Activated CD4-positive, CD25-positive, alpha-beta regulatory T cell treated with anti-CD3 and anti-CD28 coated beads, Interleukin-2, amount 50 U/mL, for 24 hours (primary cell): Measurements from ENCODE around the gene KCNT1.
"Not testable (repeated sequence)": the region's sequence is repeated elsewhere in the genome, so short reads cannot be mapped to it uniquely, and the experiment has no call there.

Experiments
- ATAC-seq, 2 donors: fragments of 150-1000 bp; cut with Tn5 transposase; one replicate each; pipeline ENCODE4 v1.10.0; 2021; ENCODE audit warnings: mild to moderate bottlenecking in 1 of 2, moderate library complexity in 1 of 2

KCNT1 gene

DNA sequence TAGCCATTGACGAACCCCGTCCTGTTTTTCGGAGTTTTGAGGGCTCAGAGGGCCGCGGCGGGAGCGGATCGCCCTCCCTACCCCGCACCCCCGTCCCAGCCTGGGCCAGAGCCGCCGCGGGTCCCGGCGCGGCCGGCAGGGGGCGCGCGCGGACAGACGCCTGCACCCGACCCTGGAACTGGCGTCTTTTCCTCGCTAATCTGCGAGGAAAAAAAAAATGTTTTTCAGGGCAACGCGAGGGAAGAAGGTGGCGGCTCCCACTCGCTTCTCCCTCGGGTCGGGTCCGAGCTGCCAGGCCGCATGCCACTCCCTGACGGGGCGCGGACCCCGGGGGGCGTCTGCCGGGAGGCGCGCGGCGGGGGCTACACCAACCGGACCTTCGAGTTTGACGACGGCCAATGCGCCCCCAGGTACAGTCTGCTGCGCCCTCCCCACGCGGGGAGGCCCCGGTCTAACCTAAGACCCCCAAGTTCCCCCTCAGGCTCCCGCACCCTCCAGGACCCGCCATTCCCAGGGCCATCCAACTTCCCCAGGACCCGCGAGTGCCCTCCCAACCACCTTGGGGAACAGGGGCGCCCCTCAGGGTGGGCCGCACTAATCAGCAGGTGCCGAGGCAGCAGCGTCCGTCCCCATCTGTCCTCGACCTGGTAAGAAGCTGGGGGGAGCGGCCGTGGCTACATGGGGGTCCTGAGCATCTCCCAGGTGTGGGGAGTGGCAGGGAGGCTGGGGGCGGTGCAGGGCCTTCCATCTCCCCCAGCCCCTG lies at the start of gene KCNT1:
Gene KCNT1 (plus strand): TSS at position 227 of the 763 bp plus-strand sequence. CDS start 74 bp downstream, at position 301.
- peak in 1 of 2 donors; percentile 53 for ATAC-seq

DNA sequence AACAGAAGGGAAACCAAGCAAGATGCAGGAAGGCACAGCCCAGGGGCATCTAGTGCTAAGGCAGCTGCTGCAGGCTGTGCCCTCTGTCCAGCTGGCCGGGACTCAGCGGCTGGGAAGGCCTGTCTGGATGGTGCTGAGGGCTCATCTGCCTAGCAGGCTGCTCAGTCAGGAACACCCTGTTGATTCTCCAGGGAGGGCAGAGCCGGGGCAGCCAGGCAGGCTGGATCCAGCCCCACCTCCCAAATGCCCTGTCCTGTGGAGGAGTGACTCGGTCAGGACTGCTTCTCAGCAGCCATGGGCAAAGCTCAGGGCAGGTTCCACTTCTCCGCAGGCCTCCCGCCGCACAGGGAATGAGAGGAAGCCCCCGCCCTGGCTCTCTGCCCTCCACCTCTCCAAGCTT lies 46.7 kb upstream of the KCNT1 start:
- ATAC-seq, result no peak

DNA sequence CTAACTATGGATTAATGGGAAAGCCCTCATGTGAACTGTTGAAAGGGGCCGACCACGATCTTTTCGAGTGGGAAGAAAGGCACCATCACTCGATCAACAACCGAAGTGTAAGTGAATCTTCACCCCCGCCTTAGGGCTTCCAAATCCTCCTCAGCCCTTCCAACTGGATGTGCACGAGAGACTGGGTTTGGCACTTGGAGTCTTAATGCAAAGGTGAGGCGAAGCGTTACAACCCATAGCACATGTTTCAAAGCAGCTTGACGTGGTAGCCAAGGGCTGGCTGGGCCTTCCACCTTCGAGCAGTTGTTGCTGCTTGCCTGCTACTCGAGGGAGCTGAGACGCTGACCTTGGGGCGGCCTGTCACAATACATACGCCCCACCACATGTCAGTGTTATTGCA lies 44.6 kb upstream of the KCNT1 start:
- ATAC-seq, result no peak

DNA sequence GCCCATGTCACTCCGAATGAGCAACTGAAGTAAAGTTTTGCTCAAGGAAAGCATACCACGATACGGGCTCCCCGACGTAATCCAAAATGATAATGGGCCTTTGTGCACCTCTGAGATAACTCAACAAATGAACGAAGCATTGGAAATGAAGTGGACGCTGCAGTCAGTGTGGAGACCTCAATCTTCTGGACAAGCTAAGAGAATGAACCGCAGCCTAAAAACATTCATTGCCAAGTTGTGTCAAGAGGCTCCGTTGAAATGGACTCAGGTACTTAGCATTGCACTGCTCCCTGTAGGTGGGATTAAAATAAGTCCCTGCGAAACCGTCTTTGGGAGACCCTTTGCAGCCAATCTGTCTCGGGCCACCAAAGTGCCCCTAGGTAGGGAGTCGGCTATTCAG lies 42.7 kb upstream of the KCNT1 start:
- no peak for ATAC-seq

DNA sequence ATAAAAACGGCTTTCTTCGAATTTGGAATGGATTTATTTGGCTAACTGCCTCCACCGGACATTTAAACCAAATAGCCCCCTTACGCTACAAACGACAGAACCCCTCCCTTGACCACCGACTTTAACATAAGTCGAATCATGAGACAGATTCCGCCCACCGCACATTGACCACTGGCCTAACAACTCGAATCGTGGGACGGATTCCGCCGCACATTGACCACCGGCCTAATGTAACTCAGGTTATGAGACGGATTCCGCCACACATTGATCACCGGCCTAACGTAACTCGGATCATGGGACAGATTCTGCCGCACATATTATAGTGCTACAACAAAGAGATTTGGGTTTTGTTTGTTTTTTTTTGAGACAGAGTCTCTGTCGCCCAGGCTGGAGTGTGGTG lies 41.6 kb upstream of the KCNT1 start:
- ATAC-seq, result no peak

DNA sequence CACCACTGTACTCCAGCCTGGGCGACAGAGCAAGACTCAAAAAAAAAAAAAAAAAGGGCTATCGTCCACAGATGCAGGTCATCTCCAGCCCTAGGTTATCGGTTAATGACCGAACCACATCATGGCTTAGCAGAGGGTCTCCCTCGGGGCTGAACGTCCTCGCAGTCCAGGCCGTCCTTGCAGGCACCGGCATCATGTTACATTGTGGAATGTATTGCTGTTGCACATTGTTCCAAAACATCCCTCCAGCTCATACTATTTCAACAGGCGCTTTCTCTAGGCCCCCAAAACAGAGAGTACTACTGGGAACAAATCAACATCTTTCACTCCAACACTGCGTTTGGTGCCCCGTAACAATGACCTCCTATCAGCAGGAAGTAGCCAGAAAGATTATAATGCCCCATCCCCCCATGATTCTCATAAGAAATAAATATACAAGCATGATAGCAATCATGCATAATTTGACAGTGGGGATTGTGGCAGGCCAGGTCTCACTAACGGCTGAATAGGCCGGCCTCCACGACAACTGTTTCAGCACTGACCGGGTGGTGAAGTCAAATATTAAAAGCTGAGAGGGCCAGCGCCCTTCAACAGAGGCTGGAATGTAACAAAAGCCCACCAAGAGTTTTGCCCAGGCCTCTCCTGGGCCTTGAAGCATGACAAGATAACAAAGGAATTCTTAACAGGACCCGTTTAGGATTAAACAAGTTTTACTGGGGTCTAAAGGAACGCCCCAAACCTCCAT lies 40.0 kb upstream of the KCNT1 start:
- ATAC-seq, result no peak

DNA sequence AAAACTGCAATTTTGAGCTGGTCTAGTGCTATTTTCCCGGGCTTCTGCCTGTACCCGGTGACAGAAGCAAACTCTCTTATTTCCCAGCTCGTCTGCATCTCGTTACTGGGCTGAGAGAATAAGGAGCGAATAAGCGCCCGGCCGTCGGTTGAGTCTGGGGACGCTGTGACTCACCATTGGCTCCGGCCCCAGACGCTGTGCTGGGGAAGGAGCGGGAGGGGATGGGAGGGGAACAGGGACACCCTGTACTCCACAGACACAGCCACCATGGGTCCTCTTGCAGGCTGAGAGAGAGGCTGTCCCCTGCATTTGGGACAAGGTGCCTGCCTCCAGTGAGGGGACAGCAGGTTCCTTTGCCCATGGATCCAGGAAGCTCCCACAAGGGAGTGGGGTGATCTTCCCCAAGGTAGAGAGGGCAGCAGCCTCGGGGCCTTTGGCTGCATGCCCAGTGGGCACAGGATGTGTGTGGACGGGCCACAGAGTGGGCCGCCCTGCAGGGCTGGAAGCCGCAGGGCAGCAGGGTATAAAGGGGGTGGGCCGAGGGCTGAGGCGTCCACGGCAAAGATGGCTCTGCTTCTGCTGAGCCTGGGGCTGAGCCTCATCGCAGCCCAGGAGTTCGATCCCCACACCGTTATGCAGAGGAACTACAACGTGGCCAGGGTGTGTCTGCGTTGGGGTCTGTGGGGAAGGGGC lies 39.1 kb upstream of the KCNT1 start, which contains the start of gene LCN9:
Gene LCN9 (plus strand): TSS at position 552 of the 693 bp plus-strand sequence. CDS start 13 bp downstream, at position 565.
- ATAC-seq, result no peak

DNA sequence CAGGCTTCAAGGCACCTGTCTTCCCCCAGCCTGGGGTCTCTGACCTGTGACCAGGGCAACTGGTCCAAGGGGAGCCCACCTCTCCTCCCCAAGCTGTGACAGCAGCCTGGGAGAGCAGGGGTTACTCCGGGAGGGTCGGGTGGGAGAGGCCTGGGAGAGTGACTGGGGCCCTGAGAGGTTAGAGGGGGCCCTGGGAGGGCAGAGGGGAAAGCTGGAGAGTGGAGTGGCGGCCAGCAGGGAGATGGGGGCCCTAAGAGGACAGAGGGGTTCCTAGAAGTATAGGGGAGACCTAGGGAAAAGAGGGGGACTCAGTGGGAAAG lies 38.6 kb upstream of the KCNT1 start:
- ATAC-seq, result no peak

DNA sequence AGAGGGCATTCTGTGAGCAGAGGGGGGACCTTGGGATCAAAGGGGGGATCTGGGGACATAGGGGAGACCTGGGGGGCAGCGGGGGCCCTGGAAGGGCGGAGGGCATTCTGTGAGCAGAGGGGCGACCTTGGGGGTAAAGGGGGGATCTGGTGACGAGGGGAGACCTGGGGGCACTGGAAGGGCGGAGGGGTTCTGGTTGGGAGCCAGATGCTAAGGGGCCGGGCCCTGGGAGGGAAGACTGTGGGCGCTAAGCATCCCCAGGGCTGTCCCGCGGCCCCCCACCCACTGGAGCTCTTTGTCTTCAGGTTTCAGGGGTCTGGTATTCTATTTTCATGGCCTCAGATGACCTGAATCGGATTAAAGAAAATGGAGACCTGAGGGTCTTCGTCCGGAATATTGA lies 38.1 kb upstream of the KCNT1 start:
- ATAC-seq, result no peak

DNA sequence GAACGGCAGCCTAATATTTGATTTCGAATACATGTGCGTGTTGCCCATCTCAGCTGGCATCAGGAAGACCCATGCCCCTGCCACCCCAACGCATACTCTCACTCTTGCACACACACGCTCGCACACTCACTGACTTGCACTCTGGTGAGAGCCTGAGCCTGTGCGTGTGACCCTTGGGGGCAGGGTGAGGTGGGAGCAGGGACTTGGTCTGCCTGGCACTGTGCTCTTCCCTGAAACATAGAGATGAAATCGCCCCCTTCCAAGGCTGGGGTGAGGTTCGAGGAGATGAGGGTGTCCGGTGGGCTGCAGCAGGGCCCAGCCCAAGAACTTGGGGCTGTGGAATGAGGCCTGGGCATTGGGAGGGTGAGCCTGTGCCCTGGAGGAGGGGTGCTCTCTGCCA lies 37.7 kb upstream of the KCNT1 start:
- ATAC-seq, result no peak

DNA sequence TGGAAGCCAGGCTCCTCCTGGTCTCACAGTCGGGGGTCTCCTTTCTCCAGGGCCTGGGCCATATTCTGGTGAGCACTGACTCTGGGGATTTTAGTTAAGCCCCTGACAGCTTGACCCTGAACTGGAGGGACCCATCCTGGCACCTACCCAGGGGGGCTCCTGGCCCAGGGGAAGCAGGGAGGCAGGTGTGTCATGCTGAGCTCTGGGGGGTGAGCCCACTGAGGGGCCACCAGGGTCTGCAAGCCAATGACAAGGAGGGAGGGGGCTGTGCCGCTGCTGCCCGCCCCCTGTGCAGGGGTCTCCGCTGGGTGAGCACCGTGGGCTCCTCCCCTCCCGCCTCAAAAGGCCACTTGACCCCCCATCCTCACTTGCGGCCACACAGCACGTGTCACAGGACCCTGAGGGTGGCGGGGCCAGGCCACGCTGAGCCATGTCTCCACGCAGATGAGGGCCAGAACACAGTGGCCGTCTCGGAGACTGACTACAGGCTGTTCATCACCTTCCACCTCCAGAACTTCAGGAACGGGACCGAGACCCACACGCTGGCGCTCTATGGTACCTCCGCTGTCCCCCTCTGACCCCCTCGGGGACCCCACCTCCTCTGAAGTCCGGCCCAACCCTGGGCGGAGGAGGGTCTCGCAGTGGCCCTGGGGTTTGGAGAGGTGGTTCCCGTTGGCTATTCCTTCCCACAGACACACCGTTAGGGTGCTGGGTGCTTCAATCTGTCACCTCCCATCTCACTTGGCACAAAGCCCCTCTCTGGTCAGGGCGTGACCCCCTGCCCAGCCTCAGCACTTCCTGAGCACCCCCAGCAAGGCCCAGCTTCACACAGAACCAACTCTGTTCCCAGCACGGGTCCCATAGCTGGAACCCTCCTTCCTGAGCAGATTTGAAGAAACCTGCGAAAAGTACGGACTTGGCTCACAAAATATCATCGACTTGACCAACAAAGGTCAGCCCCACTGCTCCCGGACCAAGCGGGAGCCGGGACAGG lies 36.9 kb upstream of the KCNT1 start:
- ATAC-seq, result no peak

DNA sequence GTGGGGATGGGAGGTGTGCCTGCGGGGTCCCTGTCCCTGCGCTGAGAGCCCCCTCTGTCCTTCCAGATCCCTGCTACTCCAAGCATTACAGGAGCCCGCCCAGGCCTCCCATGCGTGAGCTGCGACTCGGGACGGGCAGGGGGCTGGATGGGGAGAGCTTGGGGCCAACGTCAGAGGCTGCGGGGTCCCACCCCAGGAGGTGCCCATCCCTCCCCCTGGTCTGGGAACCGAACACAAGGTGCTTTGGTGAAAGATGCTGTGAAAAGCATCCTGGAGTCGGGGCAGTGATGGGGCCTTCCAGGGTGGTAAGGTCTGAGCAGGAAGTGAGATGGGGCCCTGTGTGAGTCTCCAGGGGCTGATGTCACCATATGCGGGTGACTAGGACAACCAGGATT lies 36.2 kb upstream of the KCNT1 start:
- ATAC-seq, result no peak

DNA sequence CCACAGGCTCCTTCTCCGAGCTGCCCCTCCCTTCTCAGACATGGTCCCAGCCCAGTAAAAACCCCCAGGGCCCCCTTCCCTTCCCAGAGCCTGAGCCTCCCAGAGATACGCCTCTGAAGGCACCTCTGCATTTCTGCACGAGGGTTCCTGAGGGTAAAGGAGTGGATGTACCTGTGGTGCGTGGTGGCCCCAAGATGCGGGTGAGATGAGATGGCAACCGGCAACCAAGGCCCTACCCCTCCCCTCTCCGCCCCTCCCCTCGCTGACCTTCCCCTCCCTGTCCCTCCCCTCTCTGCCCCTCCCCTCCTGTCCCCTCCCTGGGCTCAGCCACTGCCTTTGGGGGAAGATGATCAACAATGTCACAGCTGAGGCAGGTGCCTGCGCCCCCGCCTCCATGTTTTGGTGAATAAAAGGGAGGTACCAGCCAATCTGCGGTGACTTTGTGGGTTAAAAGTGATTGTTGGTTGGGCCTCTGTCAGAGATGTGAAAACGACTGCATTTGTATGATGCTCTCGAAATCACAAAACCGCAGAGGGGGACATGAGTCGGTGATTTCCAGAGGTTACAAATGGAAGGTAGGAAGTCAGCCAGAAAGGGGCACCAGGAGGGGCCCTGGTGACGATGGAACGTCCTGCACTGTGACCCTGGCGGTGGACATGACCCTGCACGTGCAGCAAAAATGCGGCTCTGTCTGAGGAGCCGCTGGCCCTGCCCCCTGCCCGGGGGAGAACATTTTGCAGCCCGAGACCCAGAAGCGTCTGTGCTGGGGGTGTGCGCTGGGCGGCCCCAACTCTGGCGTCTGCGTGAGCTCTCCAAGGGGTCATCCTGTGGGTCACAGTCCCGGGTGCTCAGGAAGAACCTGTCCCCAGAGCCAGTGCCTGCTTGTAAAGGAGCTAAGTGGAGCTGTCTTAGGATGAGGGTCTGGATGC lies 35.2 kb upstream of the KCNT1 start:
- ATAC-seq, result no peak

DNA sequence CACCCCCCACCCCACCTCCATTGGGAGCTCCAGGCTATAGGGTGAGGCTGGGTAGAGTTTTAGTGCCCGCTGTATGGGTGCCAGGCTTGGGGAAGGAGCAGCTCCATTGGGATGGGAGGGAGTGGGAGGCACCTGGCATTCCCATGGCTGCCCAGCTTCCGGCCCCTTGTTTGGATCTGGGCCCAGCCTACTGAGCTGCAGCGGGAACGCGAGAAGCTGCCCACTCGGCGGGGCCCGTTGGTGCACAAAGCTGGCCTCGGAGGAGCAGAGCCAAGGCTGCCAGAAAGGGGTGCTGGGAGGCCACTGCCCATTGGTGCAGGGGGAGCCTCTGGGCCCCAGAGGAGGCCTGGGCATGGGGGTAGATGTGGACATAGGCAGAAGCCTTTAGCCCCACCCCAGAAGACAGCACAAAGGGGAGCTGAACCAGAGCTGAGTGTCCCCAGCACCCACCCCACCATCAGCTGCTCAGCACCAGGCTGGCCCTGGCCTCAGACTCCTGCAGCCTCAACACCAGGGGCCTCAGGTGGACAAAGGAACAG lies 34.5 kb upstream of the KCNT1 start:
- ATAC-seq, result no peak

DNA sequence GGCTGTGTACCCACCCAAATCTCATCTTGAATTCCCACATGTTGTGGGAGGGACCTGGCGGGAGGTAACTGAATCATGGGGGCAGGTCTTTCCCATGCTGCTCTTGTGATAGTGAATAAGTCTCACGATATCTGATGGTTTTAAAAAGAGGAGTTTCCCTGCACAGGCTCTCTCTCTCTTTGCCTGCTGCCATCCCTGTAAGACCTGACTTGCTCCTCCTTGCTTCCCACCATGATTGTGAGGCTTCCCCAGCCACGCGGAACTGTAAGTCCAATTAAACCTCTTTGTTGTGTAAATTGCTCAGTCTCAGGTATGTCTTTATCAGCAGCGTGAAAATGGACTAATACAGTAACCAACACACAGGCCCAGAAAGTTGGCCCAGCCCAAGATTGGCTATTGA lies 33.0 kb upstream of the KCNT1 start:
- ATAC-seq, result not testable (repeated sequence)

DNA sequence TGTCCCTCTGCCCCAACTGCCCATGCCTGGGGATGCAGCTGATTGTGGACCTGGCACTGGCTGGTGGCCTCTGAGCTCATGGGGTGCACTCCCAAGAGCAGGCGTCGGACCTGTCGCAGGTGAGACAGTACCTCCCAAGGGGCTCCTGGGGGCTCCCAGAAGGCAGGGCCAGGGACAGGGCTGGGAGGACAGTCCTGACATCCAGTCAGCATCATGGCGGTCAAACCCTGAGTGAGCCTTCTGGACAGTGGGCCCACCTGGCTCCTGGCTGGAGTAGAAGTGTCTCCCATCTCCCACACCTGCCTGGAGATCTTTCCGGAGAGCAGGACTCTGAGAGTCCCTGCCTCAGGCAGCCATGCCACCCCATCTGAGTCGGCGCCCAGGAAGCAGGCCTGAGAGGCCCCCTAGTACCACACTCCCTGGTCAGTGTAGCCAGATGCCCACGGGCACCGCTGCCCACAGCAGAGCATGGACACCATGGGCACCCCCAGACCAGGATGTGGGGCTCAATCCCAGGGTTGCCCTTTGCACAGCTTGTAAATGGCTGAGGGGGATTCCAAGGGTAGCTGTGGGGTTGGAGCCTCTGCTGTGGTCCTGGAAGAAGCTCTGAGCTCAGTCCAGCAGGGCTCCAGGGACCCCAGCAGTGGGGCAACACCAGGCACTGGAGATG lies 32.2 kb upstream of the KCNT1 start:
- no peak for ATAC-seq

DNA sequence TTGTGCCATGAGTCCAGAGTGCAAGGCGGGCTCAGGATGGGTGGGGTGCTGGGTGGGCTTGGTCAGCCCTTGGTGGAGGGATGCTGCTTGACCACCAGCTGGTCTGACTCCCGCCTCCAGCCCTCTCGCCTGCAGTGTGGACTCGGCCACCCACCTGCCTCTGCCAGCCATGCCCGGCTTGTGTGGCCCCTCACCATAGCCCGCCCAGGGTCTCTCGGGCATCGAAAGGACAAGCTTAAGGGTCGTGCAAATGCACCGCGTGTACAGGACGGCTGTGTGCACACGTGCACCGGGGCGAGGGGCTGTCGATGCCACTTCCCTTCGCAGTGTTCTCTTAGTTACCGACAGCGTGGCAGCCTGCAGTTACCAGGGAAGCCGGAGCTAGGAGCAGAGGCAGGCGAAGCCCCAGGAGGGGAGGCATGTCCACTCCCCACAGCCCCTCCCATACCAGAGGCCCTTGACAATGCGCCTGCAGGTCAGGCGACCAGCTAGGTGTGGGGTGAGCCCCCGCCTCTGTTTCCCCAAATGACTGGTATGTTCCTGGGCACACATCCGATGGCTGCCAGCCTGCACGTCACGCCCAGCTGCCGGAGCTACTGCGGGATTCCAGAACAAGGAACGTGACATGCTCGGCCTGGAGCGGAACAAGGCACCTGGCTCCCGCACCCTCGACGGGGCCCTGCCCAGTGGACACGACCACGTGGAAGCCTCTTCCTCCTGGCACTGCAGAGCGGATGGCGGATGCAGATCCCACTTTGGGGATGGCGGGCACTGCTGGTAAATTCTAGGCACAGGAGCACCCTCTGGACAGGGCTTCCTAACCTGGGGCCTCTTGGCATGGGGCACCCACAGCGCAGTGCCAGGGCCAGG lies 31.0 kb upstream of the KCNT1 start:
- ATAC-seq, result no peak

DNA sequence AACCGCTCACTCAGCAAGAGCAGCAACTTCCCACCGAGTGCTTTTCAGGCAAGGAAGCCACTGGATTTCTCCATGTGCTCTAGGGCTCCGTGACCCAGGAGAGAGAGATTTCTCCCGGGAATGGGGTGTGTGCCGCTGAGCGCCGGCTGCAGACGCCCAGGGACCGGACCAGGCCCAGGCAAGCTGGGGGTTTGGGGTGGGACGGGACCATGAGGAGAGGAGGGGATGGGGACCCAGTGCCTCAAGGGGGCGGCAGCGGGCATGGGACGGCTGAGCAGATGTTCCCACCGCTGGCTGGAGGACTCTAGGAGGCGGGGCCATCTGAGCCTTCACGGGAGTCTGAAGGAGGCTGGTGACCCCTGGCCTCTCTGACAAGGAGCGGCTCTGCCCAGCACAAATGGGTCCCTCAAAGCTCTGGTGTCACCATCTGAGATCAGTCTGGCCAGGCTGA lies 30.4 kb upstream of the KCNT1 start:
- no peak for ATAC-seq

DNA sequence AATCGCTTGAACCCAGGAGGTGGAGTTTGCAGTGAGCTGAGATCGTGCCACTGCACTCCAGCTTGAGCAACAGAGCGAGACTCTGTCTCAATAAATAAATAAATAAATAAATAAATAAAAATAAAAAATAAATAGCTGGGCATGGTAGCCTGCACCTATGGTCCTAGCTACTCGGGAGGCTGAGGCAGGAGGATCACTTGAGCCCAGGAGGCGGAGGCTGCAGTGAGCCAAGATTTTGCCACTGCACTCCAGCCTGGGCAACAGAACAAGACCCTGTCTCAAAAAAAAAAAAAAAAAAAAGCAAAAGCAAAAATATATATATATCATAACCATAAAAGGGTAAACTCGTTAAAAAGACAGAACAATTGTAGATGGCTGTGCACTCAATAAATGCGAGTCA lies 29.2 kb upstream of the KCNT1 start:
- ATAC-seq, result not testable (repeated sequence)
